ACC112 (cell line): Measurements from ENCODE around the gene ABHD14A.

Experiments
- H2AFZ ChIP-seq: fragments of 200-600 bp; sonication (generic); one replicate; pipeline ENCODE4 v1.6.0; 2017; ENCODE audit warnings: antibody characterized with exemption, low read length; ENCODE audit not compliant: unreplicated experiment
- H3K27ac ChIP-seq: fragments of 200-600 bp; sonication (generic); 2 replicates; pipeline ENCODE4 v1.5.1; 2014; ENCODE audit warnings: low read depth, mild to moderate bottlenecking, antibody characterized with exemption, low read length, moderate library complexity
- H3K27me3 ChIP-seq: fragments of 200-600 bp; sonication (generic); 2 replicates; pipeline ENCODE4 v1.6.1; 2014; ENCODE audit warnings: mild to moderate bottlenecking, antibody characterized with exemption, low read length, moderate library complexity, mixed read lengths; ENCODE audit not compliant: insufficient read depth
- H3K36me3 ChIP-seq: fragments of 200-600 bp; sonication (generic); 2 replicates; pipeline ENCODE4 v1.6.1; 2016; ENCODE audit warnings: mild to moderate bottlenecking, antibody characterized with exemption, low read length, moderate library complexity, mixed read lengths; ENCODE audit not compliant: insufficient read depth
- H3K4me1 ChIP-seq: fragments of 200-600 bp; sonication (generic); one replicate; pipeline ENCODE4 v1.6.1; 2016; ENCODE audit warnings: low read length, mixed read lengths; ENCODE audit not compliant: insufficient read depth, unreplicated experiment, control insufficient read depth
- H3K4me3 ChIP-seq: fragments of 200-600 bp; sonication (generic); 2 replicates; pipeline ENCODE4 v1.5.1; 2014; ENCODE audit warnings: mild to moderate bottlenecking, low read depth, low read length
- H3K79me2 ChIP-seq: fragments of 200-600 bp; sonication (generic); one replicate; pipeline ENCODE4 v1.6.0; 2016; ENCODE audit warnings: low read length; ENCODE audit not compliant: control insufficient read depth, unreplicated experiment, insufficient read depth

ABHD14A gene

GRCh38 chr3:51941798-51942602, 32.9 kb upstream of the ABHD14A start, which contains the start of the genes PARP3 and RRP9:
Gene PARP3 (plus strand): TSS chr3:51942363. CDS start chr3:51943356, 993 bp downstream.
Gene RRP9 (minus strand): TSS chr3:51941904. CDS start chr3:51941867, 37 bp downstream.
- Histone ChIP-seq H3K27me3 (no peaks in the 10 kb centered on the region), H2AFZ (peak within 1 kb of the TSS; percentile 80), H3K36me3 (peaks cover 3% of the 10 kb centered on the region; the same call in 1 of the 2 replicates), H3K79me2 (peaks cover 19% of the 10 kb centered on the region), H3K4me1 (peaks cover 12% of the 10 kb centered on the region), H3K27ac (peak within 1 kb of the TSS; percentile 79), H3K4me3 (peak within 1 kb of the TSS; percentile 81)

DNA sequence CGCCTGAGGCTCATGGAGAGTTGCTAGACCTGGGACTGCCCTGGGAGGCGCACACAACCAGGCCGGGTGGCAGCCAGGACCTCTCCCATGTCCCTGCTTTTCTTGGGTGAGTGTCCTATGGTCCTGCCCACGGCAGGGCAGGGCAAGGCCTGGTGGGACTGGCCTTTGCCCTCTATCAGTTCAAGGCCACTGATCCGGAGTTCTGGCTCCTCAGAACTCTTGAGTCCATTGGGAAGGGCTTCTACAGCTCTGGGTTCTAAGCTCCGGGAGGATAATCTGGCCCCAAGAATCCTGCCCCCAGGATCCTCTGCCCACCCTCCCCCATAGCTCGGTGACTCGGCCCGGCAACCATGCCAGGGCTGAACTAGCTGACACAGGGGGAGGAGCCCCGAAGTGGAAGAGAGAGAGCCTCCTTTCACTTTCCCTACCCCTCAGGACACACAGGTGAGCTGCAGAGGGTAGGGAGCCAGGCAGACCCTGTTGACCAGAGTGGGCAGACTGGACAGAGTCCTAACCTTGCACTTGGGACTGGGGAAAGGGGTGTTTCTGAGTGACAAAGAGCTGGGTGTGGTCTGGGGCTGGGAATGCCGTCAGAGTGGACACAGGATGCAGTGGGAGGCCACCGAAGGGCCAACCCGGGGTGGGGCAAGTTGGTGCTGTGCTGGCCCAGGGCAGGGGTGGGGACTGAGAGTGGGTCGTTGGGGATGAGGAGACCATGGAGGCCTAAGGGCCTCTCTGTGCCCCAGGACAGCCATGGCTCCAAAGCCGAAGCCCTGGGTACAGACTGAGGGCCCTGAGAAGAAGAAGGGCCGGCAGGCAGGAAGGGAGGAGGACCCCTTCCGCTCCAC, 32.0 kb upstream of the ABHD14A start:
- Histone ChIP-seq H3K4me1 (peaks cover 12% of the 10 kb centered on the region), H3K27ac (peak overlapping the region; percentile 79), H3K4me3 (peak overlapping the region; percentile 67), H3K27me3 (no peaks in the 10 kb centered on the region), H3K36me3 (no peaks in the 10 kb centered on the region), H3K79me2 (peaks cover 19% of the 10 kb centered on the region), H2AFZ (peak overlapping the region; percentile 80)

- H3K27me3 ChIP-seq, result no peaks in the 10 kb centered on the region
- H2AFZ ChIP-seq, result peak overlapping the region; percentile 80
- H3K36me3 ChIP-seq, result no peaks in the 10 kb centered on the region
- peaks cover 19% of the 10 kb centered on the region for H3K79me2 ChIP-seq
- H3K4me3 ChIP-seq, result peak overlapping the region; percentile 67
- peak overlapping the region; percentile 79; the same call in 1 of the 2 replicates for H3K27ac ChIP-seq
- peaks cover 12% of the 10 kb centered on the region for H3K4me1 ChIP-seq
Measured at GRCh38 chr3:51943451-51944391, 31.1 kb upstream of the ABHD14A start.

DNA sequence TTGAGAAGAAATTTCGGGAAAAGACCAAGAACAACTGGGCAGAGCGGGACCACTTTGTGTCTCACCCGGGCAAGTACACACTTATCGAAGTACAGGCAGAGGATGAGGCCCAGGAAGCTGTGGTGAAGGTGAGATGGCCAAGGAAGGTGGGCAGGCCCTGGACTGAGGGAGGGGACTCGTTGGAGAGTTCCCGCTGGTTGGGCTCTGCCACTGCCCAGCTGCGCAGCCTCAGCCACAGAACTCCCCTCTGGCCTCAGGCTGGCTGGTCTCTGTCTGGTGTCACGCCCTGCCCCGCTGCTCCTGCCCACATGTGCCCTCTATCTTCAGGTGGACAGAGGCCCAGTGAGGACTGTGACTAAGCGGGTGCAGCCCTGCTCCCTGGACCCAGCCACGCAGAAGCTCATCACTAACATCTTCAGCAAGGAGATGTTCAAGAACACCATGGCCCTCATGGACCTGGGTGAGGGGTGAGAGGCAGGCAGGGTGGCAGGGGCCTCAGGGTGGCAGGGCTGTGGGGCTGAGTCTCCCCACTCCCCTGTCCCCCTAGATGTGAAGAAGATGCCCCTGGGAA, 30.3 kb upstream of the ABHD14A start:
- Histone ChIP-seq H3K27ac (no peak overlapping the region), H3K36me3 (0 out of 2 replicates have a peak, but pooled peaks cover 2% of the 10 kb centered on the region), H3K79me2 (peaks cover 15% of the 10 kb centered on the region), H3K4me1 (peaks cover 12% of the 10 kb centered on the region), H2AFZ (no peak overlapping the region), H3K4me3 (no peak overlapping the region), H3K27me3 (no peaks in the 10 kb centered on the region)

DNA sequence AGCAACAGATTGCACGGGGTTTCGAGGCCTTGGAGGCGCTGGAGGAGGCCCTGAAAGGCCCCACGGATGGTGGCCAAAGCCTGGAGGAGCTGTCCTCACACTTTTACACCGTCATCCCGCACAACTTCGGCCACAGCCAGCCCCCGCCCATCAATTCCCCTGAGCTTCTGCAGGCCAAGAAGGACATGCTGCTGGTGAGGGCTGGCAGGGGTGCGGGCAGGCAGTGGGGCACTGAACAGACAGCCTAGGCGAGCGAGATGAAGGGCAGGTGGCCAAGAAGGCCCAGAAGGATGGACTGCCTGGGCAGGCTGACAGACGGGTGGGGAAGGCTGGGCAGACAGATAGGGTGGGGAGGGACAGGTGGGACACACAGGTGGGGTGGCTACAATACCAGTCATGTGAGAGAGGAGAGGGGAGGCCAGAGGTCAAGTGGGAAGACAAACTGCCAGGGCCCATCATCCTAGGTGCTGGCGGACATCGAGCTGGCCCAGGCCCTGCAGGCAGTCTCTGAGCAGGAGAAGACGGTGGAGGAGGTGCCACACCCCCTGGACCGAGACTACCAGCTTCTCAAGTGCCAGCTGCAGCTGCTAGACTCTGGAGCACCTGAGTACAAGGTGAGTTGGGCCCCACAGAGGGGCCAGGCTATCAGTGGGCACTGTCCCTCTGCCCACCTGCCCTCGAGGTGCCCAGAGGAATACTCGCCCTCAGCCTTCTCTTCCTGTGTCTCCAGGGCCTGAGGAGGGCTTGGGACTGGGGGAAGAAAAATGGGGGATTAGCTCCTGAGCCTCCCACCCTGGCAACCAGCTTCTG, 29.6 kb upstream of the ABHD14A start:
- Histone ChIP-seq H3K27me3 (no peaks in the 10 kb centered on the region), H3K79me2 (peaks cover 13% of the 10 kb centered on the region), H3K4me1 (peaks cover 12% of the 10 kb centered on the region), H3K4me3 (no peak overlapping the region), H3K27ac (no peak overlapping the region), H3K36me3 (0 out of 2 replicates have a peak, but pooled peaks cover 2% of the 10 kb centered on the region), H2AFZ (no peak overlapping the region)

DNA sequence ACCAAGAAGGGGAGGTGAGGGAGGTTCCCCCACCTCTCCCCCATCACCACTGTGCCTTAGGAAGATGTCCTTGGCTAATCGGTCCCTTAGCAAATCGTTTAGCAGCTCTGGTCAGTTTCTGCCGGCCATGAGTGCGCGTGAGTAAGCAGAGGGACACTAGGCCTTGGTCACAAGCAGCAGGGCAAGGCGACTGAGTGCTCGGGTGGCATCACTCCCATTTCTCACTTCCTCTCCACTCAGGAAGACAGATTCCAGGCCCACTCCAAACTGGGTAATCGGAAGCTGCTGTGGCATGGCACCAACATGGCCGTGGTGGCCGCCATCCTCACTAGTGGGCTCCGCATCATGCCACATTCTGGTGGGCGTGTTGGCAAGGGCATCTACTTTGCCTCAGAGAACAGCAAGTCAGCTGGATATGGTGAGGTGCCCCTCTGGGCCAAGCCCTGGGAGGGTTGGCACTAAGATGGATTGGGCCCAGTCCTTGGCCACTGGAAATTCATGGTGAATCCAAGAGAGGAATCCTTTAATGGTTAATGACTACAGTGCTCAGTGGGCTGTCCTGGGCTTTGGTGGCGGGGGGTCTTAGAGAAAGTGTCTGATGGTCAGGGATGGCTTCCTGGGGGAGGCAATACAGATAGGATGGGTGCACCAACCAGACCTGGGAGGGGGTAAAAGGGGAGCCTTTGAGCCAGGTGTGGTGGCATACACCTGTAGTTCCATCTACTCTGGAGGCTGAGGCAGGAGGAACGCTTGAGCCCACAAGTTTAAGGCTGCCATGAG, 28.7 kb upstream of the ABHD14A start:
- Histone ChIP-seq H3K4me3 (no peak overlapping the region), H2AFZ (no peak overlapping the region), H3K4me1 (peaks cover 12% of the 10 kb centered on the region), H3K79me2 (peaks cover 4% of the 10 kb centered on the region), H3K27me3 (no peaks in the 10 kb centered on the region), H3K27ac (no peak overlapping the region), H3K36me3 (0 out of 2 replicates have a peak, but pooled peaks cover 2% of the 10 kb centered on the region)

DNA sequence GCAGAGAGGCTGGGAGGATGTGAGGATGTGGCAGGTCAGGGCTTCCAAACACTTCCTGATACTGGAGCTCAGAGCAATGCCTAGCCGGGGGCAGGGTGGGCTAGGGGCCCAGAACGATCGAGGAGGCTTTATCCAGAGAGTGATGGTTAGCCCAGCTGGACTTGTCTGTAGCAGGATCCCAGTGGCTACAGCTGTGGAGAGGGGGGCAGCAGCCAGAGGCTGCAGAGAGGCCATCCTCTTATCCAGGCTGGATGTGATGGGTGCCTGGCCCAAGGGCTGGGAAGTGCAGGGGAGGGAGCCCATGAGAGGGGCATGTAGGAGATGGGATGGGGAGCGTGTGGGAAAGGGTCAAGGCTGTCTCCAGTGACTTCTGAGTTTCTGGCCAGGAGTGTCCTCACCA, 28.1 kb upstream of the ABHD14A start:
- Histone ChIP-seq H3K79me2 (no peaks in the 10 kb centered on the region), H2AFZ (no peak overlapping the region), H3K36me3 (0 out of 2 replicates have a peak, but pooled peaks cover 2% of the 10 kb centered on the region), H3K27me3 (no peaks in the 10 kb centered on the region), H3K4me3 (no peak overlapping the region), H3K27ac (no peak overlapping the region), H3K4me1 (peaks cover 12% of the 10 kb centered on the region)

- H3K4me3 ChIP-seq, result no peak overlapping the region
- H3K36me3 ChIP-seq, result 0 out of 2 replicates have a peak, but pooled peaks cover 2% of the 10 kb centered on the region
- H3K79me2 ChIP-seq, result no peaks in the 10 kb centered on the region
- H3K27me3 ChIP-seq, result no peaks in the 10 kb centered on the region
- H3K4me1 ChIP-seq, result peaks cover 11% of the 10 kb centered on the region
- no peak overlapping the region for H2AFZ ChIP-seq
- no peak overlapping the region for H3K27ac ChIP-seq
Measured at GRCh38 chr3:51947215-51947900, 27.5 kb upstream of the ABHD14A start.
